ENCODE results near the gene BET1L.
"Not testable (repeated sequence)": the region's sequence is repeated elsewhere in the genome, so short reads cannot be mapped to it uniquely, and the experiment has no call there.

Gene BET1L

GRCh38 chr11:201966-202365, 5.2 kb downstream of the BET1L start:
- no peak overlapping the region for H3K9ac ChIP-seq (ENCODE audit: low read length)
- H3K9me3 ChIP-seq (ENCODE audit: control insufficient read depth, insufficient read depth, low read depth, low read length): no peaks in the 10 kb centered on the region
- peaks cover 6% of the 10 kb centered on the region for H3K4me1 ChIP-seq (ENCODE audit: control insufficient read depth, insufficient read depth, low read length)
- no peak overlapping the region for H3K27ac ChIP-seq (ENCODE audit: low read depth, low read length)
- H3K4me3 ChIP-seq (ENCODE audit: low read depth, low read length): no peak overlapping the region
- no peaks in the 10 kb centered on the region for H3K27me3 ChIP-seq (ENCODE audit: control insufficient read depth, insufficient read depth, low read length)
- H3K36me3 ChIP-seq (ENCODE audit: control insufficient read depth, insufficient read depth, low read length): peaks cover 34% of the 10 kb centered on the region

DNA sequence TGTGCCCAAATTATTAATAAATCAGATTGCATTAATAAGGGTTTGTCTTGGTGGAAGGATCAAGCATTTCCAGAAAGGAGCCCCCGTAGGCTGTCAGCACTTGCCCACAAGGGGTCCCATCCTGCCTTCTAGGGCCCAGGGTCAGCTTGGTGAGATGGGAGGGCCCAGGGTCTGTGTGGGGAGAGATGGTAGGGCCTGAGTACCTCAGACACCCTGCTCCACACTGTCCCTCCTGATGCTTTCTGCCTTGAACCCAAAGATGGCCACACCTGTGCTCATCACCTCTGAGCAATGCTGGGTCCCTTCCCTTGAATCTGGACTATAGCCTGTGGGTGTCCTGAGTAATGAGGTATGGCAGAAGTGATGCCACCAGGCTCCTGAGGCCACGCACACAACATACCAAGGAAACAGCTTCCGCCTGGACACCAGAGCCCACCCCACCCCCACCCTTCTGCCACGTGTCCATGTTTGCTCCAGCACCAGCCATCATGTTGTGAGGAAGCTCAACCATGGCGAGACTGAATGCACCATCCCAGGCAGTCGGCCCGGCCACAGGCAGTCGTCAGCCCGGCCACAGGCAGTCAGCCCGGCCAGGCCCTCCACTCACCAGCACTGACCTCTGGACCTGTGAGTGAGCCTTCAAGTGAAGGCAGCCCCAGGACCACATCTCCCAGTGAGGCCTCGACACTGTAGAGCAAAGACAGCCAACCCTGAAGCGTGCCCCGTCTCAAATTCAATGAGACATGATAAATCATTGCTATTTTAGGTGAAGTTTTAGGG, 6.8 kb downstream of the BET1L start:
- H3K4me3 ChIP-seq (ENCODE audit: low read depth, low read length): no peak overlapping the region
- no peak overlapping the region for H3K9ac ChIP-seq (ENCODE audit: low read length)
- peaks cover 27% of the 10 kb centered on the region for H3K36me3 ChIP-seq (ENCODE audit: control insufficient read depth, insufficient read depth, low read length)
- no peaks in the 10 kb centered on the region for H3K4me1 ChIP-seq (ENCODE audit: control insufficient read depth, insufficient read depth, low read length)
- H3K9me3 ChIP-seq (ENCODE audit: control insufficient read depth, insufficient read depth, low read depth, low read length): no peaks in the 10 kb centered on the region
- no peak overlapping the region for H3K27ac ChIP-seq (ENCODE audit: low read depth, low read length)
- no peaks in the 10 kb centered on the region for H3K27me3 ChIP-seq (ENCODE audit: control insufficient read depth, insufficient read depth, low read length)

- Histone ChIP-seq H3K27me3 (ENCODE audit: control insufficient read depth, insufficient read depth, low read length) (no peaks in the 10 kb centered on the region), H3K9me3 (ENCODE audit: control insufficient read depth, insufficient read depth, low read depth, low read length) (no peaks in the 10 kb centered on the region), H3K27ac (ENCODE audit: low read depth, low read length) (no peak overlapping the region), H3K4me3 (ENCODE audit: low read depth, low read length) (no peak overlapping the region), H3K36me3 (ENCODE audit: control insufficient read depth, insufficient read depth, low read length) (peaks cover 22% of the 10 kb centered on the region), H3K4me1 (ENCODE audit: control insufficient read depth, insufficient read depth, low read length) (no peaks in the 10 kb centered on the region), H3K9ac (ENCODE audit: low read length) (no peak overlapping the region)
Measured at GRCh38 chr11:199782-200181, 7.4 kb downstream of the BET1L start.

DNA sequence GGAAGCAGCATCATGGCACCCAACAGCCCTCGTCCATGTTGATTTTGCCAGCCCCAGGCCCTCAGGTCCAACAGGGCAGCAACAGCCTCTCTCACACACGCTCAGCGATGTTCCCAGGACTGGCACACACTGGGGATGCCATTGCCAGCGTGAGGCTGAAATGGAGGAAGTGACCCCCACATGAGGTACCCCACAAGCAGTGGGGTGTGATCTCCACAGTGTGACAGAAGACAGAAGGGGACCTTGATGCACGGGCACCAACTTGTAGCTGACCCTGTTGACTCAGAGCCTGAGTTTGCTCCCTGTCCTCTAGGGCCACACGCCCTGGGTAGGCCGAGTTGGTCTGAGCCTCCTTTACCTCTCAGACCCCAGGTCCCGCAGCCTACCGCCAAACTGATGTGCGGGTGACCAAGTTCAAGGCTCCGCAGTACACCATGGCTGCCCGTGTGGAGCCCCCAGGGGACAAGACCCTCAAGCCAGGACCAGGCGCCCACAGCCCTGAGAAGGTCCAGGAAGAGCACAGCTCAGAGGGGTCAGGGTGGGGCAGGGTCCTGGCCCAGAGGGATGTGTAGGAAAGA, 8.1 kb downstream of the BET1L start:
- Histone ChIP-seq H3K9me3 (ENCODE audit: control insufficient read depth, insufficient read depth, low read depth, low read length) (no peaks in the 10 kb centered on the region), H3K27ac (ENCODE audit: low read depth, low read length) (no peak overlapping the region), H3K4me1 (ENCODE audit: control insufficient read depth, insufficient read depth, low read length) (no peaks in the 10 kb centered on the region), H3K9ac (ENCODE audit: low read length) (no peak overlapping the region), H3K4me3 (ENCODE audit: low read depth, low read length) (no peak overlapping the region), H3K27me3 (ENCODE audit: control insufficient read depth, insufficient read depth, low read length) (no peaks in the 10 kb centered on the region), H3K36me3 (ENCODE audit: control insufficient read depth, insufficient read depth, low read length) (peaks cover 15% of the 10 kb centered on the region)

DNA sequence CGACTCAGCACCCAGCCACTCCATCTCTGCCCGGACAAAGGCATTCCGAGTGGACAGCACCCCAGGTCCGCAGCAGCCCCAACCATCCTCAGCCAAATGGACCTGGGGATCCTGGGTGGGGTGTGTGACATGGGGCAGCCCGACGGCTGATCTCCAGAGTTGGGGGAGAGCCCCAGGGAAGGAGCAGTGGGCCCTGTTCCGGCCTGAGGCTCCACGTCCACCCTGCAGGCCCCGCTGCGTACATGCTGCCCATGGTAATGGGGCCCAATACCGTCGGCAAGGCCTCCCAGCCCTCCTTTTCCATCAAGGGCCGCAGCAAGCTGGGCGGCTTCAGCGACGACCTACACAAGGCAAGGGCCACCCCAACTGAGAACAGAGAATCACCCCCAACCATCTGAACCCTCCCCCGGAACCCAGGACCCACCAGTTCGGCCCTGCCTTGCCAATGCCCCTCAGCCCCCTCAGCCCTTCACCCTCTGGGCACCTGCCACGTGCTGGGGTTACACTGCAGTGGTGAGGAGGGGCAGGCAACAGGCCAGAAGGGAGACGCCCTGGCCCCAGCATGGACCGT, 8.9 kb downstream of the BET1L start:
- Histone ChIP-seq H3K9me3 (ENCODE audit: control insufficient read depth, insufficient read depth, low read depth, low read length) (no peaks in the 10 kb centered on the region), H3K36me3 (ENCODE audit: control insufficient read depth, insufficient read depth, low read length) (peaks cover 10% of the 10 kb centered on the region; the same call in 1 of the 2 replicates), H3K4me3 (ENCODE audit: low read depth, low read length) (no peak overlapping the region), H3K4me1 (ENCODE audit: control insufficient read depth, insufficient read depth, low read length) (no peaks in the 10 kb centered on the region), H3K27me3 (ENCODE audit: control insufficient read depth, insufficient read depth, low read length) (no peaks in the 10 kb centered on the region), H3K9ac (ENCODE audit: low read length) (no peak overlapping the region), H3K27ac (ENCODE audit: low read depth, low read length) (no peak overlapping the region)

DNA sequence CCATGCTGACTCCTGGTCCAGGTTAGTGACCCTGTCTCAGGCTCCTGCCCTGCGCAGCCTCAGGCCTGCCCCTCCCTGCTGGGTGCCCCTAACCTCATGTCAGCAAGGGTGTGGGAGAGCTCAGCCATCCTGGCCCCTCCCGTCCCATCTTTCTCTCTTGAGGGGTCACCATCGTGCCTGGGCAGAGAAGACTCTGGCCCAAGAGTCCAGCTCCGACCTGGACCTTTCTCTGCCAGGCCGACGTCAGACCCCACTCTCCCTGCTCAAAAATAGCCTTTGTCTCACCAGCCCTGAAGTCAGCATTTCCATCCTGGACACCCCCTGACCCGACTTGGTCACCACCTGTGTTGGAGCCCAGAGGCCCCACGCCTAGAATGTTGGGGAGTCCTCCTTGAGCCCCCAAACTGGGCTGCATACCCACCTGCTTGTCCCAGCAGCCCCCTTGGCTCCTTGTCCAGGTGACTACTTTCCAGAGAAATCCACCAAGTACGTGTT, 9.4 kb downstream of the BET1L start:
- Histone ChIP-seq H3K9me3 (ENCODE audit: control insufficient read depth, insufficient read depth, low read depth, low read length) (no peaks in the 10 kb centered on the region), H3K27ac (ENCODE audit: low read depth, low read length) (no peak overlapping the region), H3K36me3 (ENCODE audit: control insufficient read depth, insufficient read depth, low read length) (peaks cover 10% of the 10 kb centered on the region; the same call in 1 of the 2 replicates), H3K4me3 (ENCODE audit: low read depth, low read length) (no peak overlapping the region), H3K9ac (ENCODE audit: low read length) (no peak overlapping the region), H3K27me3 (ENCODE audit: control insufficient read depth, insufficient read depth, low read length) (no peaks in the 10 kb centered on the region), H3K4me1 (ENCODE audit: control insufficient read depth, insufficient read depth, low read length) (no peaks in the 10 kb centered on the region)

DNA sequence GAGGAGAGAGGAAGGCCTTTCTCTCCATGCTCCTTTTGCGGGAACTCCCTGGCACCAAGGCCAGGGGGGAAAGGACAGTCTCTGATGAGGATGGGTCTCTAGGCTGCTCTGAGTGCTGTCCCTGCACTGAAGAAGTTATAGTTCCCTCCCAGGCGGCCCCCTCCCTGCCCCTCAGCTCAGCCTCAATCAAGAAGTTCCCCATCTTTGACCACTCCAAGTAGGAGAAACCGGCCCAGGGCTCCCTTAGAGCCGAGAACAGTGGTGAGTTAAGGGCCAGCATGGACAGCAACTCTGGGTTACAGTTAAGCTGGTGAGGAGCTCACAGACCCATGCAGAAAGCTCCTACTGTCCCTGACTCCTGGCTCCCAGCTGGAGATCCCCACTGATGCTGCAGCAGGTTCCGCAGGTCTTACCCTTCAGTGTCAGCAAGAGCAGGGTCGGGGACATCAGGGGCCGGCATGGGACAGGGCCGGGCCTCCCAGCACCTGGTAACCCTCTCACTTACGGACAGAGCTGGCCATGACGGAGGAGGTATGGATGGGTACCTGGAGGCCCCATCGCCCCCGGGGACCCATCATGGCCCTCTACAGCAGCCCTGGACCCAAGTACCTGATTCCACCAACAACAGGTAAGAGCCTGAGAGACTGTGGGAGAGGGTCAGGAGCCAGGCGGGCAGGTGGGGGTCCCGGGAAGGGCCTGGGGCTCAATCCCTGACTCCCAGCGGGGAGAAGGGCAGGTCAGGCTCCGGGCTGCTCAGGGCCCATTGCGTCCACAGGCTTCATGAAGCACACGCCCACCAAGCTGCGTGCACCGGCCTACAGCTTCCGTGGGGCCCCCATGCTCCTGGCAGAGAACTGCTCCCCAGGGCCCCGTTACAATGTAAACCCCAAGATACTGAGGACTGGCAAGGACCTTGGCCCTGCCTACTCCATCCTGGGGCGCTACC, 10.1 kb downstream of the BET1L start:
- Histone ChIP-seq H3K4me3 (ENCODE audit: low read depth, low read length) (no peak overlapping the region), H3K27ac (ENCODE audit: low read depth, low read length) (no peak overlapping the region), H3K9ac (ENCODE audit: low read length) (no peak overlapping the region), H3K9me3 (ENCODE audit: control insufficient read depth, insufficient read depth, low read depth, low read length) (no peaks in the 10 kb centered on the region), H3K36me3 (ENCODE audit: control insufficient read depth, insufficient read depth, low read length) (peaks cover 10% of the 10 kb centered on the region; the same call in 1 of the 2 replicates), H3K4me1 (ENCODE audit: control insufficient read depth, insufficient read depth, low read length) (no peaks in the 10 kb centered on the region), H3K27me3 (ENCODE audit: control insufficient read depth, insufficient read depth, low read length) (no peaks in the 10 kb centered on the region)

GRCh38 chr11:193481-193880, 13.7 kb downstream of the BET1L start:
- H3K27ac ChIP-seq (ENCODE audit: low read depth, low read length); H3K9ac ChIP-seq (ENCODE audit: low read length); H3K9me3 ChIP-seq (ENCODE audit: control insufficient read depth, insufficient read depth, low read depth, low read length); H3K4me1 ChIP-seq (ENCODE audit: control insufficient read depth, insufficient read depth, low read length); H3K4me3 ChIP-seq (ENCODE audit: low read depth, low read length); H3K36me3 ChIP-seq (ENCODE audit: control insufficient read depth, insufficient read depth, low read length); H3K27me3 ChIP-seq (ENCODE audit: control insufficient read depth, insufficient read depth, low read length): not testable (repeated sequence)

GRCh38 chr11:192674-193128, 14.5 kb downstream of the BET1L start, which contains the start of gene SCGB1C1:
Gene SCGB1C1, plus strand, starts transcription at chr11:193078. Its CDS starts 22 bp downstream, at chr11:193100.
- not testable (repeated sequence) for H3K36me3 ChIP-seq (ENCODE audit: control insufficient read depth, insufficient read depth, low read length); H3K4me1 ChIP-seq (ENCODE audit: control insufficient read depth, insufficient read depth, low read length); H3K9me3 ChIP-seq (ENCODE audit: control insufficient read depth, insufficient read depth, low read depth, low read length); H3K27ac ChIP-seq (ENCODE audit: low read depth, low read length); H3K9ac ChIP-seq (ENCODE audit: low read length); H3K27me3 ChIP-seq (ENCODE audit: control insufficient read depth, insufficient read depth, low read length); H3K4me3 ChIP-seq (ENCODE audit: low read depth, low read length)

DNA sequence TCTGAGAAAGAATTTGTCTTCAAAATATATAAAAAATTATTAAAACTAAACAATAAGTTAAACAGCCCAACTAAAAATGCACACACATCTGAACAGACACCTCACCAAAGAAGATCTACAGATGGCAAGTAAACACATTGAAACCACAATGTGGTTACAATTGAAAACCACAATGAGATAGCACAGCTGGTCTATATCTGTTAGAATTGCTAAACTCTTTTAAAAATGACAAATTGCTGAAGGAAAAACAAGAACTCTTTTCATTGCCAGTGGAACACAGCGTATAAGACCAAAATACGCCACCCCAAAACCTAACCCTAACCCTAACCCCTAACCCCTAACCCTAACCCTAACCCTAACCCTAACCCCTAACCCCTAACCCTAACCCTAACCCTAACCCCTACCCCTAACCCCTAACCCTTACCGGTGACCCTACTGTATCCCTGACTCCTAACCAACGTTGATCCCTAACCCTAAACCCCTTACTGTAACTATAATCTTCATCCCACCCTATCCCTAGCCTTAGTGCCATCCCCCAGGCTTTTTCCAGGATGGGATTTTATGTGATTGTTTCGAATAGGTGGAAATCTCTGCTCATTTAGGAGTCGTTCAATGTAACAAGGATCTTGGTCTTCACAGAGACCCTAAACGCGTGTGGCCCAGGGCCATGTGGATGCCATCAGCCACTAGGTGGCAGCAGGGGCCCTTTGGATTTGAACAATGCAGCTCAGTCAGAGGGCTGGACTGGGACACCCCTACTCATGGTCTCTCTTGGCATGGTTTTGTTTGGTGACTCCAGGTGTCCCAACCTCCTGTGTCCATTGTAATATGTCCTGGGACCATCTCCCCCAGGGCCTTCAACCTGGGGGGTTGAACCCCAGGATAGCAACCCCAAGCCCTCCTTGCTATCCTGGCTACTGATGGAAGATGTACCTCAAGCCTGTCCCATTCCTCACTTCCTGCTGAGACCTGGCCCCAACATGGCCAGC, 15.4 kb downstream of the BET1L start:
- not testable (repeated sequence) for H3K27ac ChIP-seq (ENCODE audit: low read depth, low read length); H3K4me1 ChIP-seq (ENCODE audit: control insufficient read depth, insufficient read depth, low read length); H3K27me3 ChIP-seq (ENCODE audit: control insufficient read depth, insufficient read depth, low read length); H3K4me3 ChIP-seq (ENCODE audit: low read depth, low read length); H3K36me3 ChIP-seq (ENCODE audit: control insufficient read depth, insufficient read depth, low read length); H3K9ac ChIP-seq (ENCODE audit: low read length); H3K9me3 ChIP-seq (ENCODE audit: control insufficient read depth, insufficient read depth, low read depth, low read length)

Data from HUES6 (cell line).